Duodenal mucosa (tissue), 2 donors: Measurements from ENCODE around the gene TMEM147.

Experiments
- H3K27ac ChIP-seq: one replicate; pipeline ENCODE4 v1.7.0; 2013; ENCODE audit warnings: low read depth, low read length
- H3K27me3 ChIP-seq, 2 donors: one replicate each; pipeline ENCODE4 v1.7.0; 2013; ENCODE audit warnings: low read length in 2 of 2, control low read depth in 1 of 2; ENCODE audit not compliant: insufficient read depth in 2 of 2, control insufficient read depth in 1 of 2
- H3K36me3 ChIP-seq, 2 donors: one replicate each; pipeline ENCODE4 v1.7.0; 2013; ENCODE audit warnings: low read length in 2 of 2, control low read depth in 1 of 2; ENCODE audit not compliant: insufficient read depth in 2 of 2, control insufficient read depth in 1 of 2
- H3K4me1 ChIP-seq, 2 donors: one replicate each; pipeline ENCODE4 v1.7.0; 2013; ENCODE audit warnings: low read length in 2 of 2, control low read depth in 1 of 2; ENCODE audit not compliant: insufficient read depth in 2 of 2, control insufficient read depth in 1 of 2
- H3K4me3 ChIP-seq, 2 donors: one replicate each; pipeline ENCODE4 v1.7.0; 2013; ENCODE audit warnings: low read length in 2 of 2, low read depth in 1 of 2
- H3K9ac ChIP-seq, 2 donors: one replicate each; pipeline ENCODE4 v1.7.0; 2013; ENCODE audit warnings: low read length in 2 of 2, low read depth in 1 of 2
- H3K9me3 ChIP-seq, 2 donors: one replicate each; pipeline ENCODE4 v1.7.0; 2013; ENCODE audit warnings: low read length in 2 of 2, control low read depth in 1 of 2; ENCODE audit not compliant: control insufficient read depth in 1 of 2

TMEM147 gene

DNA sequence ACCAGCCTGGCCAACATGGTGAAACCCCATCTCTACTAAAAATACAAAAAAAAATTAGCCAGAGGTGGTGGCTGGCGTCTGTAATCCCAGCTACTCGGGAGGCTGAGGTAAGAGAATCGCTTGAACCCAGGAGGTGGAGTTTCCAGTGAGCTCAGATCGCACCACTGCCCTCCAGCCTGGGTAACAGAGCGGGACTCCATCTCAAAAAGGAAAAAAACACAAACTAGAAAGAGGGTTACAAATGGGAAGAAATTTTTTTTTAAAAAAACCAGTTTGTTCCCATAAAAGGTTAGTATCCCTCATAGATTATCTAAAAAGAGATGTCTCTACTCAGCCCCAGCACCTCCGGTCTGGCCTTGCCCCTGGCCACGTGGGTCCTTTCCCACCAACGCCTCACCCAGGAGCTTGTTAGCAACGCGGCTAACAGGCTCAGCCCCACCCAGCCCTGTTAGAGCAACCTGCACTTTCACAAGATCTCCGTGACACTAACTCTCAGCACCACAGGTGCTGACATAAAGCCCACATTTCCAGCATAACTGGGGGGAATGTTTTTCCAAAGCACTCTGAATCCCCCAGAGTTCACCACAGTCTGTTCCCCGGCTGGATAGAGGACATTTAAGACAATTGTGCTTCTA is 36.3 kb upstream of the TMEM147 start:
- Histone ChIP-seq H3K27ac (no peak overlapping the region), H3K9me3 (no peaks in the 10 kb centered on the region), H3K4me1 (peaks cover 16% of the 10 kb centered on the region in 2 donors), H3K4me3 (peak overlapping the region; percentile 53 to 55), H3K36me3 (no peaks in the 10 kb centered on the region), H3K27me3 (peaks cover 14 to 29% of the 10 kb centered on the region in 2 donors), H3K9ac (no peak overlapping the region)

- peaks cover 19 to 29% of the 10 kb centered on the region in 2 donors for H3K27me3 ChIP-seq
- H3K4me3 ChIP-seq, result peak overlapping the region; percentile 53 to 55
- no peak overlapping the region for H3K27ac ChIP-seq
- H3K36me3 ChIP-seq, result no peaks in the 10 kb centered on the region
- H3K9ac ChIP-seq, result peak overlapping the region; percentile 35 to 55
- no peaks in the 10 kb centered on the region for H3K9me3 ChIP-seq
- H3K4me1 ChIP-seq, result peaks cover 16% of the 10 kb centered on the region in 2 donors
Observed at GRCh38 chr19:35509861-35510625, 35.4 kb upstream of the TMEM147 start.

DNA sequence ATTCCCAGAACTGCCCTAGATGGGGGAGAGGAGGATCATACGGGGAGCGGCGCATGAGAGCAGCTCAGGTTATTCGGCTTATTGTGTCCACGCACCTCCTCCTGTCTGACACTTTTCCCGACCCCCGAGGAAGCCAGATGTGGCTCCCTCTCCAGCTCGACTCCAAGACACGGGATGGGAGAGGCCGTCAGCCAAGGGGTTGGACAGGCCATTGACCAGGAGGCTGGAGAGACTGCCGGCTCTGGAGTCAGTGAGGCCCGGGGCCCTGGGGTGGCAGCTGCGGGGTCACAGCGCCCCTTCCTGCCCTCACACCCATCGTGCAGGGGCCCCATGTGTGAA is 34.8 kb upstream of the TMEM147 start:
- Histone ChIP-seq H3K36me3 (no peaks in the 10 kb centered on the region), H3K27me3 (peaks cover 19 to 29% of the 10 kb centered on the region in 2 donors), H3K9me3 (no peaks in the 10 kb centered on the region), H3K4me3 (peak overlapping the region in 1 of 2 donors; percentile 55), H3K27ac (no peak overlapping the region), H3K9ac (no peak overlapping the region), H3K4me1 (peaks cover 16% of the 10 kb centered on the region in 2 donors)

DNA sequence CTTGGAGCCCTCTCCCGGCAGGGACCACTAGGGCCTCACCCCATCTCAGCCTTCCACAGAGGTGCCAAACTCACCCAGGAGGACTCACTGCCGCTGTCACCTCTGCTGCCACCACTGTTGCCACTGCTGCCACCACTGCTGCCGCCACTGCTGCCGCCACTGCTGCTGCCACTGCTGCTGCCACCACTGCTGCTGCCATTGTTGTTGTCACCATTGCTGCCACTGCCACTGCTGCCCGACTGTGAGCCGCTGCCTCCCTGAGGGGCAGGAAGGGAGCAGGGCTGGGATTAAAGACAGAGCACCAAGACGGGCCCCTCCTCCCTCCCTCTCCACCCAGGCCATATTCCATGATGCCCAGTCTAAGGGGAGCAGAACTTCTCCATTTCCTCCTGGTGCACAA is 34.1 kb upstream of the TMEM147 start:
- no peaks in the 10 kb centered on the region for H3K36me3 ChIP-seq
- H3K27ac ChIP-seq, result no peak overlapping the region
- H3K9me3 ChIP-seq, result no peaks in the 10 kb centered on the region
- peaks cover 19 to 29% of the 10 kb centered on the region in 2 donors for H3K27me3 ChIP-seq
- peaks cover 16% of the 10 kb centered on the region in 2 donors for H3K4me1 ChIP-seq
- H3K4me3 ChIP-seq, result no peak overlapping the region
- H3K9ac ChIP-seq, result no peak overlapping the region

DNA sequence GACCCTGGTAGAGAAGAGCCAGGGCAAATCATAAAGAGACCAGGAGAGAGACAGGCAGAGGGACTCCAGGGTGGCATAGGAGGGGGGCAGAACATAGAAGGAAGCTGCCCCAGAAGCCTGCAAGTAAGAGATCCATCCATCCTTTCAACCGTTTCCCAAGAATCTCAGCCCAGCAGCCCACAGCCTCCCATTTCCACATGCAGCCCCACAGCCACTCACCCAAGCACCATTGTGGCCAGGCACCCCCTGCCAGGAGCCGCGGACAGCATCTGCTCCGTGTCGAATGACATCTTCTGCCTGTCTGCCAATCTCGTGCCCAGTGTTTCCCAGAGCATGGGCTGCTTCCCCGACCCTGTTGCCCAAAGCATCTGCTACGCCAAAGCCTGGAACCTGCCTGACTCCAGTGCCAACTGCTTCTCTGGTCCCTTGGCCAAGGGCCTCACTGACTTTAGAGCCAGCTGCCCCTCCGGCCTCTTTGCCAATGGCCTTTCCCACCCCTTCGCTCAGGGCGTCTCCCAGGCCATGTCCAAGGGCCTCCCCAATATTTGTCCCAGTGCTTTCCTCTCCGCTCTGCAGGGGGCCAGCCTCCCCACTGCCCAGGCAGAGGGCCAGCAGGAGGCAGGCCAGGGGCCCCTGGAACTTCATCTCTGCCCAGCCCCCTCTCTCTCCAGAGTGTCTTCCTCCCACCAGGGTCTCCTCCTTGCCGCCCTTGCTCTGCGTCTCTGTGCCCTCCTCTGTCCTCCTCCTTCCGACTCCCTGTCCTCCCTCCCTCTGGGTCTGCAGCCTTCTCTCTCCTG is 32.4 kb upstream of the TMEM147 start:
- peaks cover 14 to 21% of the 10 kb centered on the region in 2 donors for H3K27me3 ChIP-seq
- peaks cover 16% of the 10 kb centered on the region in 2 donors for H3K4me1 ChIP-seq
- no peak overlapping the region for H3K9ac ChIP-seq
- H3K9me3 ChIP-seq, result no peaks in the 10 kb centered on the region
- no peaks in the 10 kb centered on the region for H3K36me3 ChIP-seq
- H3K27ac ChIP-seq, result no peak overlapping the region
- no peak overlapping the region for H3K4me3 ChIP-seq

DNA sequence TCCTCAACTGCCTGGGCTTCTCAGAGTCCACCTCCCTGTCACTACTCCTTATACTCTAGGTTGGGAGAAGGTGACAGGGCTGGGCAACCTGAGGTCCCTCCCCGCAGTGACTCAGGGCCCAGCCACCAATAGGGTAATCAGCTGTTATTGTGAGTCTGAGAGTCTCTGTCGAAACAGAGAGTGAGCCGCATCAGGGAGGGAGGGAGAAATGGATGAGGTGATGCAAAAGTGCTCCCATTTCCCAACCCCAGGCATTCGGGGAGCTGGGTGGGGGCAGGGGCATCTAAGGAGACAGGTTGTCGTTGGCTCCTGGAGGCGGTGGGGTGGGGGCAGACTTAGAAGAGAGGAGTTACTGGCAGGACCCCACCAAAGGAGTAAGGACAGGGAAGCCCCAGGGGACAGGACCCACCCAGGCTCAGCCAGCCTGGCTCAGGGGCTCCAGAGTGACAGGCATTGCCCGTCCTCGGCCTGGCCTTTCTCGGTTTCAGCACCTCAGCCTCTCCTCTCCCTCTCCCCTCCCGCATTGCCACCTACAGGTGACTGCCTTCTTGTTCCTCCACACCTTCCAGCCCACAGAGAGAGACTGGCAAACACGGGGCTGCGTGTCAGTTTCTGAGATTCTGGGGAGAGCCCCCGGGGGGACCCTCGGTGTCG is 31.7 kb upstream of the TMEM147 start, which contains the start of gene DMKN:
TSS of gene DMKN (minus strand) at position 22 of the 654 bp plus-strand sequence. CDS start 174 bp downstream, outside the sequence.
- Histone ChIP-seq H3K9me3 (no peaks in the 10 kb centered on the region), H3K4me3 (no peak within 1 kb of the TSS), H3K4me1 (peaks cover 16% of the 10 kb centered on the region in 2 donors), H3K9ac (no peak within 1 kb of the TSS), H3K27me3 (peaks cover 14 to 19% of the 10 kb centered on the region in 2 donors), H3K27ac (no peak within 1 kb of the TSS), H3K36me3 (no peaks in the 10 kb centered on the region)

DNA sequence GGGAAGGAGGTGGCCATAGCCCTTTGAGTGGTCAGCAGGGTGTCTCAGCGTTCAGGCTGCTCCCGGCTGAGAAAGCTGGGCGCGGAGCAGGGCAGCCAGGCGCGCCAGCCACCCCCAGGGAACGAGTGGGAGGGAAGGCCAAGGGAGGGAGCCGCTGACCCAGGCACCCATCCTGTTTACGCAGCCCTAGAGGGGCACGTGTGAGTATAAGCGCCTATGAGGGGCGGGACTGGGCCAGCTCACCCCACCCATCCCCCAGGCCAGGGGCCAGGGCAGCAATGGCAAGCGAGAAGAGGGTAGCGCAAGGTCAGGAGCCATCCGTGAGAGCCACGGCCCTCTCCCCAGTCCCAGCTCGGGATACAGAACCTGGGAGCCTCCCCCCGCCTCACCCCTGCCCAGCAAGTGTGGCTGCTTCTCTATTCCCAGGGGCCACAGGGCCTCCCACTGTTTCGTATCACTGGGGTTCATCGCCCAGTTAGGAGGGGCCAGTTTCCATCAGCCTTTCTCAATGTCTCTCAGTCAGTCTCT is 31.1 kb upstream of the TMEM147 start:
- H3K4me1 ChIP-seq, result peaks cover 14% of the 10 kb centered on the region in 2 donors
- H3K9me3 ChIP-seq, result no peaks in the 10 kb centered on the region
- no peaks in the 10 kb centered on the region for H3K36me3 ChIP-seq
- H3K27me3 ChIP-seq, result peaks cover 16 to 17% of the 10 kb centered on the region in 2 donors
- H3K4me3 ChIP-seq, result no peak overlapping the region
- no peak overlapping the region for H3K27ac ChIP-seq
- H3K9ac ChIP-seq, result no peak overlapping the region

GRCh38 chr19:35516310-35516709 is 29.1 kb upstream of the TMEM147 start:
- Histone ChIP-seq H3K27me3 (peaks cover 0 to 10% of the 10 kb centered on the region in 2 donors), H3K9me3 (no peaks in the 10 kb centered on the region), H3K4me3 (no peak overlapping the region), H3K36me3 (no peaks in the 10 kb centered on the region), H3K9ac (no peak overlapping the region), H3K27ac (no peak overlapping the region), H3K4me1 (no peaks in the 10 kb centered on the region)

DNA sequence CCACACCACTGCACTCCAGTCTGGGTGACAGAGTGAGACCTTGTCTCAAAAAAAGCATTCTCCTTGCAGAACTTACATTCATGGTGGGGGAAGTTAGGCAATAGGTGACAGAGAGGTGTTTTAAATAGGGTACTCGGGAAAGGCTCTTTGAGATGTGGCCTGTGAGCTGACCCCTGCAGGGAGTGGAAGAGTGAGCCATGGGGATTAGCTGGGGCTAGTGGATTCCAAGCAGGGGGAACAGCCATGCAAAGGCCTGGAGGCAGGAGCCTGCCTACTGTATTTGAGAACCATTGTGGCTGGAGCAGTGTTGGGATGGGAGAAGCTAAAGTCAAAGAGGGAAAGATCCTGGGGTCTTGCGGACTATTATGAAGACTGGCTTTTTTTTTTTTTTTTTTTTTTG is 28.1 kb upstream of the TMEM147 start:
- Histone ChIP-seq H3K9ac (no peak overlapping the region), H3K36me3 (no peaks in the 10 kb centered on the region), H3K4me1 (no peaks in the 10 kb centered on the region), H3K27me3 (peaks cover 0 to 10% of the 10 kb centered on the region in 2 donors), H3K27ac (no peak overlapping the region), H3K9me3 (no peaks in the 10 kb centered on the region), H3K4me3 (no peak overlapping the region)
